Activated gamma-delta T cell (primary cell): ENCODE results near the gene SH3BP2.

ENCODE experiments used
- DNase-seq: peaks from one replicate; lab custom pipeline; 2025; lab: John Stamatoyannopoulos, UW

The SH3BP2 gene

DNA sequence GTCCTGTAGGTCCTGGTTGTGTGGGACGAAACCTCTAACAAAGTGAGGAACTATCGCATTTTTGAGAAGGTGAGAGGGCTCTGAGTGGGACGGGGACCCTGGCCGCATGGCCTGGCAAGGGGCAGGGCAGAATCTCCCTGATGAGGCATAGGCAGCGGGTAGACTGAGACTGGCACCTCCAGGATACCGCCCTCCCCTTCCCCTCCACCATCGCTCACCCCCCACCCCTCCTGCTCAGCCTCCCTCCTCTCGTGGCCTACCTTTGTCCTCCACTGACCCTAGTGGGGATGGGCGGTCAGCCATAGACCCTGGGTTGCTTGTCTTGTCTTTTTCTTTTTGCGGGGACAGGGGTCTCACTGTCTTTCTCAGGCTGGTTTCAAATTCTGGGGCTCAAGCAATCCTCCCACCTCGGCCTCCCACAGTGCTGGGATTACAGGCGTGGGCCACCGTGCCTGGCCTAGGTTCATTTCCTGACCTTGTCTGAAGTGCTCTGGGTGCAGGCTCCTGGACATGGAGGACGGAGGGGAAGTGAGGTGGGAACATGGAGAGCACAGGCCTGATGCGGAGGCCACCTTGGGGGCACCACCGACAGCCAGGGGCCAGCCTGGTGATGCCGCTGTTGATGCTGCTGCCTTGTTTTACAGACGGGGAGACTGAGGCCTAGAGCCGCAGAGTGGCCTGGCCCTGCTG, 40.2 kb downstream of the SH3BP2 start:
- no peak for DNase-seq

- DNase-seq: no peak
These were observed 40.8 kb downstream of the SH3BP2 start for GRCh38 chr4:2833671-2834000.

GRCh38 chr4:2834001-2834921, 41.4 kb downstream of the SH3BP2 start:
- DNase-seq: no peak

- no peak for DNase-seq
These were observed 43.1 kb downstream of the SH3BP2 start for GRCh38 chr4:2835978-2836377.

DNA sequence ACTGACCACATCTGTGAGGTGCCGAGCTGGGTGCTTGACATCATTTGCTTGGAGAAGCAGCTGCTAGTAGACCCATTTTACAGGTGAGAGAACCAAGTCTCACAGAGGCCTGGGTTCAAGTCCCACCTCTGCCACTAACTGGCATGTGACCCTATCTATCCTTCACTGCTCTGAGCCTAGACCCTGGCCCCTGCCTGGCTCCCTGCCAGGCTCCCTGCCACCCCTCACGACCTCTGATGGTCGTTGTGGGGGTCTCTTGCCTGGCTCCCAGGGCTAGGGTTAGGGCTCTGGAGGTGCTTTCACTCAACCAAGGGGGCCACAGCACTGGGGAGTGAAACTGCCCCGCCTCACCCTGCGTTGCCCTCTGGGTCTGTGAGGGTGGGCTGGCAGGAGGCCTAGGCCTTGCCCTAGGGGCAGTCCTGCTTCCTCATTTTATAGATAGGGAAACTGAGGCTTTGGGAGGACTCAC, 43.5 kb downstream of the SH3BP2 start:
- no peak for DNase-seq

GRCh38 chr4:2837110-2837903, 44.4 kb downstream of the SH3BP2 start:
- DNase-seq: no peak

- DNase-seq: no peak
These were observed 45.1 kb downstream of the SH3BP2 start for GRCh38 chr4:2837904-2838496.

- DNase-seq: no peak
These were observed 46.2 kb downstream of the SH3BP2 start for GRCh38 chr4:2839060-2839459.

DNA sequence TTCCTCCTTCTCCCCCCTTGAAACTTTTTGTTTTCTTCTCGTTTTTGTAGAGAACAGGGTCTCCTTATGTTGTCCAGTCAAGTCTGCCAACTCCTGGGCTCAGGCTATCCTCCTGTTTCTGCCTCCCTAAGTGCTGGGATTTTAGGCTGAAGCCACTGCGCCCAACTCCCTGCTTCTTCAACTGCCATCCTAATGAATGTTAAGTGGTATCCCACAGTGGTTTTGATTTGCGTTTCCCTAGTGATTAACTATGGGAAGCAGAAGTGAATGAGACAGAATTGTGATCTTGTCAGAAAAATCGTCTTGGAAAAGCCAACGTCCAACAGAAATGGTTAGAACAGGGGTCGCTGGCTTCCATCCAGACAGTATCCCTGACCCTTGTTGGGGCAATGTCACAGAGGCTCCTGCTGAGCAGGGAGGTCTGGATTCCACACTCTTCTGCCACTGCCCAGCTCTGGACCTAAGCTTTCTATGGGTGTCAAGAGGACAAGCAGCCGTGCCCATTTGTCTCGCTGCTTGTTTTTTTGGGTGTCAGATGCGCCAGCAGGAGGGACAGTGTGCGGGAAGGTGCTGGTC, 49.9 kb downstream of the SH3BP2 start:
- DNase-seq: no peak

- peak; percentile 93 for DNase-seq
These were observed 50.5 kb downstream of the SH3BP2 start, which contains the start of gene ADD1 for GRCh38 chr4:2843263-2843940. Gene ADD1 (plus strand): TSS chr4:2843844. CDS start chr4:2875916, 32,072 bp downstream.

DNA sequence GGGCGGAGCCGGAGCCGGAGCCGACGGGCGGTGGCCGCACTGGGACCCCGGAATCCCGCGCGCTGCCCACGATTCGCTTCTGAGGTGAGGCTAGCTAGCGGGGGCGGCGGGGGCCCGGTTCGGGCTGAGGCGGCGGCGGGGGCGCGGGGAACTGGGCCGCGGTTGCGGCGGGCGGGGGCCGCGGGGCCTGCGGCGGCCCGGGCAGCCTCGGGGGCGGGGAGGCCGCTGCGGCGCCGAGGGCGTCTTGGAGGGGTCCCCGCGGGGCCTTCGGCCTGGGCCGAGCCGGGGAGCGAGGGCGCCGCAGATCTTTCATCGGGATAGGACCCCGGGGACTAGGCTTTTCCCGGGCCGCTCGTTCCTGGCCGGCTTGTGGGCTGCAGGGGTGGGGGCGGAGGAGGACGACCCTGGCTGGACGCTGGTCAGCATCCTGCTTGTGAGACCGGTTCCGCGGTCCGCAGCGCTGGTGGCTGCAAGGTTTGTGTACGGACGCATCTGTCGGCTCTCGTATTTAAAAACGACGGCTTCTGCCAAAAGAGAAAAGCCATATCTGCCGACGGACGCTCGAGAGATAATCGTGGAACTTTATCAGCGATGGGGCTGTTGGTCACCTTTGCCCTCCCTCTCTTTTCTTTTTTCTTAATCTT, 51.2 kb downstream of the SH3BP2 start:
- DNase-seq: no peak

- no peak for DNase-seq
These were observed 53.3 kb downstream of the SH3BP2 start for GRCh38 chr4:2846172-2846571.

GRCh38 chr4:2847302-2847871, 54.5 kb downstream of the SH3BP2 start:
- DNase-seq: no peak

DNA sequence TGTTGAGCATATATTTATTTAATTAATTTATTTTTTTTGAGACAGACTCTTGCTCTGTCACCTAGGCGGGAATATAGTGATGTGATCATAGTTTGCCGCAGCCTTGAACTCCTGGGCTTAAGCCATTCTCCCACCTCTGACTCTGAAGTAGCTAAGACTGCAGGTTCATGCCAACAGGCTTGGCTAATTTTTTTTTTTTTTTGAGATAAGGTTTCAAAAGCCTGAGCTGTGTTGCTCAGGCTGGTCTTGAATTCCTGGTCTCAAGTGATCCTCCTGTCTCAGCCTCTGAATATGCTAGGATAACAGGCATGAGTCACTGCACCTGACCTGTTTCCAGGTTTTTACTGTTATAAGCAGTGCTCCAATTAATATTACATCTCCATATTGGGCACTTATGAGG, 55.6 kb downstream of the SH3BP2 start:
- DNase-seq: no peak

- no peak for DNase-seq
These were observed 56.6 kb downstream of the SH3BP2 start for GRCh38 chr4:2849267-2850152.

DNA sequence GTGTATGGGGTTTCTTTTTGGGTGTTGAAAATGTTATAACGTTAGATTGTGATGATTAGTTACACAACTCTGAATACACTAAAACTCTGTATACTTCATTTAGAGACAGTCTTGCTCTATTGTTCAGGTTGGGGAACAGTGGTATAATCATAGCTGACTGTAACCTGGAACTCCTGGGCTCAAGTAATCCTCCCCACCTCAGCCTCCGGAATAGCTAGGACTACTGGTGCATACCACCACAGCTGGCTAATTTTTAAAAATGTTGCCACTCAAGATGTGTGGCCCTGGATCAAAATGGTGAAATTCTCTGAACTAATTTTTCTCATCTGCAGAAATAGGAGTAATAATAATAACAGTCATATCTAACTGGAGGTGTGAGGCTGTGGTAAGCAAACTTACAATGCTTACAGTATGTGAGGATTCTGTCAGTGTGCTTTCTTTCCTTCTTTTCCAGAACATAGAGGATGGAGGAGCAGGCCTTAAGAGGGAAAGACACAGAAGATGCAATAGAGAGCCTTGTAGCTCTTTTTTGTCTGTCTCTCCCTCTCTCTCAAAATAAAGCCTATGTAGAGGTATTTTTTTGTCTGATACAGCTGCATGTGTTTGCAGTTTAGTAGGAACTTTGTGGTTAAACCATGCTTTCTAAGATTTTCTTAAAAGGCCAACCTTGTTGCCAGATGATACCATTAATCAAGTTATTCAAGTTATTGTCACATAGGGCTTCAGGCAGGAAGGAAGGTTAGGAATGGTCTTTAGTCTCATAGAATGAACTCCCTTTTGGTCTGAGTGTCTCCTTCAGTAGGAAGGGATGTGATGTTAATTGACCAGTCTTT, 58.3 kb downstream of the SH3BP2 start:
- no peak for DNase-seq

DNA sequence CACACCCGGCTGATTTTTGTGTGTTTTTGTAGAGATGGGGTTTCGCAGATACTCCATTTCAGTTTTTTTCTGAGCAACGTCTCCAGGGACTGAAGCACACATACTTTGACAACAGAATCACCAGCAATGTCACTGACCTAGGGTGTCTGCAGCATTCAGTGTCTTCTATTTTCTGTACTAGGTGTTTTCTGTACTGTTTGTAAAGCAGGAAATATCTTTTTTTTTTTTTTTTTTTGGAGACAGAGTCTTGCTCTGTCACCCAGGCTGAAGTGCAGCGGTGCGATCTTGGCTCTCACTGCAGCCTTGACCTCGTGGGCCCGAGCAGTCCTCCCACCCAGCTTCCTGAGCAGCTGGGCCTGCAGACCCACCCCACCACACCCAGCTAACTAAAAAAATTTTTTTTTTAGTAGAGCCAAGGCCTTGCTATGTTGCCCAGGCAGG, 59.6 kb downstream of the SH3BP2 start:
- no peak for DNase-seq

DNA sequence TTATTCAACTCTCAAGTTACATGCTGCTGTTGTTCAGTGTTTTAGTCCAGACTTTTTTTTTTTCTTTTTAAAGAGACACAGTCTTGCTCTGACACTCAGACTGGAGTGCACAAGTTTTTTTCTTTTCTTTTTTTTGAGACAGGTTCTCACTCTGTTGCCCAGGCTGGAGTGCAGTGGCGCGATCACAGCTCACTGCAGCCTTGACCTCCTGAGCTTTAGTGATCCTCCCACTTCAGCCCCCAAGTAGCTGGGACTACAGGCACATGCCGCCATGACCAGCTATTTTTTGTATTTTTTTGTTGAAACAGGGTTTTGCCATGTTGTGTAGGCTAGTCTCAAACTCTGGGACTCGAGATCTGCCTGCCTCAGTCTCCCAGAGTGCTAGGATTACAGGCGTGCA, 62.7 kb downstream of the SH3BP2 start:
- DNase-seq: no peak
